ENCODE results near the gene ANKRD60.

Gene ANKRD60

DNA sequence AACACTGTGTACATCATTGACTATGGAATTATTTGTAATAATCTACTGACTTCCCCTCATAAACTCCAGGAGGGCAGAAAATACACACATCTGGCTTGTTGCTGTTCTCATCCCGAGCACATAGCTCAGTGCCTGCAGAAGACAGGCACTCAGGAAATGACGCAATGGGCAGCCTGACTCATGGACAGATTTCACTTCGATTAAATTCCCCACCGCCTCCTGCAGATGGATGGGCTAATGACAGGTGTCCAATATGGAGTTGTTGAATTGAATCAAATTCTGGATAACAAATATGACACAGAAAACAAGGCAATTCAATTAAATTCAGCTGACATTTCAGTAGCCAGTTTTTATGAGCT, 9.1 kb downstream of the ANKRD60 start:
- no peak for DNase-seq

GRCh38 chr20:58218665-58219341, 9.7 kb downstream of the ANKRD60 start:
- DNase-seq = no peak

DNA sequence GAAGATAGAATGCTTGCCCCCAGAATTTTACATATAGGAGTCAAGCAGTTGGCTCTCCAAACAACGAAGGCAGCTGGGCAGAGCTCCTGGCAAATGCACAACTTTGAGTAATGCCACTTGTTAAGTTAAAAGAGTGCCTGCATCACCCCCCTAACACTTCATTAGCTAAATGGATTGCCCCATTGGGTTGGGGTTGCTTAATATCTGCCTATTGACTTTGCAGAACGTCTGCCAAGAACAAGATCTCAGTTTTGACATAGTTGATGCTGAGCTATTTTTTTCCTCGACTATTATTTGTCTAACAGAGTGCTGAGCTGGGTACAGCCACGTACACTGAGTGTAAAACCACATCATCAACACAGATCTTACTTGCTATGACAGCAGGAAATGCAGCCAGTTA, 12.1 kb downstream of the ANKRD60 start:
- DNase-seq = no peak

DNA sequence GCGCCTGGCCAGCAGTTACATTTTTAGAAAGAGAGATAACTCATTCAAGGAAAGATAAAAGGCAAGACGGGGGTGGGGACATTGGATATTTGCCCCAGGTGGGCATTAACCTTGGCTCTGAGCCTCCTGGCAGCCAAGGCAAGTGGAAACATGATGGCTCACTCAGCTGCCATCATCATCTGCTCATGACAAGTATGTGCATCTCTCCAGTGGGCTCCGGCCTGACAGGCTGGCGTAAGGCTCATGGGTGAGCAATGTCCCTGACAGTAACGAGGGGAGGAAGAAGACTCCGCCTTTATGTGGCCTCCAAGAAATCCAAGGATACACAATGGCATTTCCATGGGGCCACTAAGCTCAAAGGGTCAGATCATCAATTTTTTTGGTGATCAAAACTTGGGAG, 13.3 kb downstream of the ANKRD60 start:
- no peak for DNase-seq

- DNase-seq = no peak
These were observed 14.1 kb downstream of the ANKRD60 start for GRCh38 chr20:58214310-58214709.

GRCh38 chr20:58213716-58214115, 14.7 kb downstream of the ANKRD60 start:
- DNase-seq = no peak

- DNase-seq = peak in 10 of 14 donors; percentile 4 to 50 (median 30)
These were observed 15.3 kb downstream of the ANKRD60 start for GRCh38 chr20:58213121-58213520.

DNA sequence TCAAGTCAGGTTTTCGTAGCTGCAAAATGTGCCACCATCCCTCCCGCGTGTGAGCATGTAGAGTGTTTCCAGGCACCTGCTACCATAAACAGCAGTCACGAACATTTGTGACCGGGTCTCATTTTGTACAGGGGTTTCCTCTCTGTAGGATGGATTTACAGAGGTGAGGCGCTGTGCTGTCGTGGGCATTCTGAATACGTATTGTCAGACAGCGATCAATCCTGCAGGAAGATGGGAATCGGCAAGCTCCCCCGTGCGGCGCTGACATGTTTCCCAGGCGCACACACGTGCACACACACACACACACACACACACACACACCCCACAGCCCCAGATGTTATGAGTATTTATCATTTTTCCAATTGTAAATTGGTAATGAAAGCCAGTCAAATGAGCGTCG, 15.8 kb downstream of the ANKRD60 start:
- no peak for DNase-seq

GRCh38 chr20:58210398-58210747, 18.1 kb downstream of the ANKRD60 start:
- DNase-seq = no peak

DNA sequence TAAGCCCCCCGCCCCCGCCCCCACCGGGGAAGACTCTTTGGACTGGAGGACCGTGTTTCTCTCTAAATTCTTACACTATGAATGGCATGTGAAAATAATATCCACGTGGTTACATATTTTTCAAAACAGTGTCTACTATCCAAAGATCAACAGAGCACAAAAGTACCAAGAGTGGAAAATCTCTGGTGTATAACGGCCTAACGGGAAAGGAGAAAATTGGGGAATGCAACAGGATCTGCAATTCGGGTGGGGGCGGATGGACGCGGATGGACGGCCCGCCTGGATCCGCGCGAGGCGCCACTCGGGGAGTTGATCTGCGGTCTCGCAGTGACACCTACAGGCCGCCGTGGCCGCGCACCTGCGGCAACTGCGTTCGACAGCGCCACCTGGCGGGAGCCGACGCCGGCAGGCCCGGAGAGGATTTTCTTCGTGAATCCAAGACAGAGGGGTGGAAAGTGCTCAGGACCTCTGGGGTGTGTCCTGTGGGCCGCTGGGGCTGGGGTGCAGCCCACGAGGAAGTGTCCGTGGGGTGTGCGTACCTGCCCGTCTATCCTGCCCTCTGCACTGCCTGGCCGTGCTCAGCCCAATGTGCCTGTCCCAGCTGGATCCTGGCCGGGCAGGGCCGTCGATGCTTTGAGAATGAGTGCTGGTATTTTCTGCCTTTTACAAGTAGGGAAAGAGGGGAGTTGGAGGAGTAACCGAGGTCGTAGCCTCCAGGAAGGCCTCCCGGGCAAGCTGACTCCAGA, 18.6 kb downstream of the ANKRD60 start:
- DNase-seq = peak in 13 of 14 donors; percentile 13 to 86 (median 60)

- no peak for DNase-seq
These were observed 19.5 kb downstream of the ANKRD60 start for GRCh38 chr20:58208944-58209343.

- DNase-seq = no peak
These were observed 22.6 kb downstream of the ANKRD60 start for GRCh38 chr20:58205850-58206249.

DNA sequence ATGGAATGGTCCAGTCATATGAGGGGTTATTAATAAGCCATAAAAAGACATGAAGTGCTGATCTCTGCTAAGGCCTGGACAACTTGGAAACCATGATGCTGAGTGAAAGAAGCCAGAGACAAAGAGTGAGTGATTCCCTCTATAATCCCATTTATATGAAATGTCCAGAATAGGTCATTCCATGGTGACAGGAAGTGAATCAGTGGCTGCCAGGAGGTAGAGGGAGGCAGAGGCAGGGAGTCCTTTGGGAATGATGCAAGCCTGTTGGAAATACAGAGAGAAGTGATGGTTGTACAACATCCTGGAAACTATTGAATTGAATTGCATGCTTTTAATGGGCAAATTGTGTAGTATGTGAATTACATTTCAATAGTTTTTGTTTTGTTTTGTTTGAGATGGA, 26.4 kb downstream of the ANKRD60 start:
- no peak for DNase-seq

- DNase-seq = no peak
These were observed 26.8 kb downstream of the ANKRD60 start for GRCh38 chr20:58201616-58202015.

GRCh38 chr20:58199469-58199868, 29.0 kb downstream of the ANKRD60 start:
- DNase-seq = no peak

- no peak for DNase-seq
These were observed 29.5 kb downstream of the ANKRD60 start for GRCh38 chr20:58198901-58199355.

- DNase-seq = no peak
These were observed 30.1 kb downstream of the ANKRD60 start for GRCh38 chr20:58198384-58198783.

- DNase-seq = no peak
These were observed 31.3 kb downstream of the ANKRD60 start for GRCh38 chr20:58197185-58197469.

- DNase-seq = no peak
These were observed 31.9 kb downstream of the ANKRD60 start for GRCh38 chr20:58196402-58197184.

DNA sequence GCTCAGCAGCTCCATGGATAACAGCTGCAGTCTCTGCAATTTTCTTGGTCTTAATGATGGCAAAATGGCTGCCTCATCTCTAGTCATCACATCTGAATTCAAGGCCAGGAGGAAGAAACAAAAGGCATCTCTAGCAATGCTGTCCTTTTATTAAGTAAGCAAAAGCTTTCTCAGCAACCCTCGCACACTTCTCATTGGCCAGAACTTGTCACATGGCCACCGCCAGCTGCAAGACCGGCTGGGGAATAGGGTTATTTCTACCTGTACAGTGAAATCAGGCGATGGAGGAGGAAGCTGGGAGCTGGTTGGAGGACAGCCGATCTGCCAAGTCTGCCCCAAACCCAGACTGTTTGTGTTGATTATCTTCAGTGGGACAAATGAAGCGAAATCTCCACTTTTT, 33.4 kb downstream of the ANKRD60 start:
- DNase-seq = no peak

GRCh38 chr20:58194175-58194791, 34.2 kb downstream of the ANKRD60 start:
- no peak for DNase-seq

GRCh38 chr20:58192567-58192966, 35.9 kb downstream of the ANKRD60 start:
- DNase-seq = no peak

GRCh38 chr20:58192065-58192464, 36.4 kb downstream of the ANKRD60 start:
- no peak for DNase-seq
